Lower leg skin (tissue), 3 donors: Measurements from ENCODE around the gene IPO13.

Experiments
- POLR2A ChIP-seq, 2 donors: fragments of 450-650 bp; IDR thresholded peaks; one replicate each; pipeline ENCODE4 v1.6.1; 2016 to 2017; ENCODE audit warnings: antibody characterized with exemption in 2 of 2, mild to moderate bottlenecking in 1 of 2, moderate library complexity in 1 of 2
- TF ChIP-seq, protein P1 (sequence below), 3 donors: fragments of 450-650 bp; IDR thresholded peaks; one replicate each; pipeline ENCODE4 v1.5.1; 2016; ENCODE audit warnings: antibody characterized with exemption in 3 of 3, mild to moderate bottlenecking in 3 of 3, moderate library complexity in 2 of 3

DNA sequence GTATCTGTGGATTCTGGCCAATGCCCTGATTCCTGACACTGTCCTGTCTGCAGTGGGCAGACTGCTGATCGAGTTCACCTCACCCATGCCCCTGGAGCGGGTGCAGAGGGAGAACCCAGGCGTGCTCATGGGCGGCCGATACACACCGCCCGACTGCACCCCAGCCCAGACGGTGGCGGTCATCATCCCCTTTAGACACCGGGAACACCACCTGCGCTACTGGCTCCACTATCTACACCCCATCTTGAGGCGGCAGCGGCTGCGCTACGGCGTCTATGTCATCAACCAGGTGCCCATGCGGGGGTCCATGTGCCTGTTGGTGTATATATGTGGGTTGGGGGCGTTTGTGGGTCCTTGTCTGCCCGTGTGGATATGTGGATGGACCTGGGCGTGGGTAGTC, 34.9 kb downstream of the IPO13 start:
- TF ChIP-seq, protein P1, sequence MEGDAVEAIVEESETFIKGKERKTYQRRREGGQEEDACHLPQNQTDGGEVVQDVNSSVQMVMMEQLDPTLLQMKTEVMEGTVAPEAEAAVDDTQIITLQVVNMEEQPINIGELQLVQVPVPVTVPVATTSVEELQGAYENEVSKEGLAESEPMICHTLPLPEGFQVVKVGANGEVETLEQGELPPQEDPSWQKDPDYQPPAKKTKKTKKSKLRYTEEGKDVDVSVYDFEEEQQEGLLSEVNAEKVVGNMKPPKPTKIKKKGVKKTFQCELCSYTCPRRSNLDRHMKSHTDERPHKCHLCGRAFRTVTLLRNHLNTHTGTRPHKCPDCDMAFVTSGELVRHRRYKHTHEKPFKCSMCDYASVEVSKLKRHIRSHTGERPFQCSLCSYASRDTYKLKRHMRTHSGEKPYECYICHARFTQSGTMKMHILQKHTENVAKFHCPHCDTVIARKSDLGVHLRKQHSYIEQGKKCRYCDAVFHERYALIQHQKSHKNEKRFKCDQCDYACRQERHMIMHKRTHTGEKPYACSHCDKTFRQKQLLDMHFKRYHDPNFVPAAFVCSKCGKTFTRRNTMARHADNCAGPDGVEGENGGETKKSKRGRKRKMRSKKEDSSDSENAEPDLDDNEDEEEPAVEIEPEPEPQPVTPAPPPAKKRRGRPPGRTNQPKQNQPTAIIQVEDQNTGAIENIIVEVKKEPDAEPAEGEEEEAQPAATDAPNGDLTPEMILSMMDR (IDR thresholded peaks at IDR 0.05): no peak
- no peak for TF ChIP-seq POLR2A (IDR thresholded peaks at IDR 0.05)
